AG04450 (cell line): ENCODE results near the gene TDO2. TPM values are rescaled to one million over a fixed set of nuclear protein-coding genes. Genes with fewer than 3 reads are reported as not detected.

Source experiments
- CTCF ChIA-PET: fragments of 300-600, 350-600 bp; formaldehyde crosslinking; extraction: SDS; loops from one replicate; lab custom pipeline; 2022; ENCODE audit warnings: antibody characterized with exemption, inconsistent platforms; lab: Charles Lee
- POLR2A ChIA-PET: fragments of 350-600 bp; formaldehyde crosslinking; extraction: SDS; loops from one replicate; lab custom pipeline; 2021; ENCODE audit warnings: antibody characterized with exemption, inconsistent platforms; lab: Yijun Ruan, JAX
- DNase-seq: peaks from one replicate; pipeline ENCODE4 v3.0.0-alpha.2; 2011; ENCODE audit warnings: low read depth, low spot score
- H3K27ac ChIP-seq: one replicate; pipeline ENCODE4 v1.5.1; 2012; ENCODE audit warnings: low read depth, low read length, control low read depth
- H3K27me3 ChIP-seq: one replicate; pipeline ENCODE4 v1.6.0; 2012; ENCODE audit warnings: low read length; ENCODE audit not compliant: control insufficient read depth, insufficient read depth
- H3K4me3 ChIP-seq: 2 replicates; pipeline ENCODE4 v1.5.1; 2011; ENCODE audit warnings: mild to moderate bottlenecking, low read depth, low read length, control low read depth
- H3K9me3 ChIP-seq: 2 replicates; pipeline ENCODE4 v1.5.1; 2012; ENCODE audit warnings: low read length; ENCODE audit not compliant: control insufficient read depth, insufficient read depth
- CTCF ChIP-seq: IDR thresholded peaks from 2 replicates; pipeline ENCODE4 v1.5.1; 2011; ENCODE audit warnings: low read depth, low read length, control low read depth, inconsistent platforms
- polyA plus RNA-seq: library from polyadenylated mRNA; depleted of rRNA; stranded (reverse); fragments of >200 nt; gene quantifications from 2 replicates; pipeline ENCODE4 v1.2.3, GENCODE V29; 2011

TDO2 gene
- polyA plus RNA-seq, 1 experiment = 0.84 TPM

DNA sequence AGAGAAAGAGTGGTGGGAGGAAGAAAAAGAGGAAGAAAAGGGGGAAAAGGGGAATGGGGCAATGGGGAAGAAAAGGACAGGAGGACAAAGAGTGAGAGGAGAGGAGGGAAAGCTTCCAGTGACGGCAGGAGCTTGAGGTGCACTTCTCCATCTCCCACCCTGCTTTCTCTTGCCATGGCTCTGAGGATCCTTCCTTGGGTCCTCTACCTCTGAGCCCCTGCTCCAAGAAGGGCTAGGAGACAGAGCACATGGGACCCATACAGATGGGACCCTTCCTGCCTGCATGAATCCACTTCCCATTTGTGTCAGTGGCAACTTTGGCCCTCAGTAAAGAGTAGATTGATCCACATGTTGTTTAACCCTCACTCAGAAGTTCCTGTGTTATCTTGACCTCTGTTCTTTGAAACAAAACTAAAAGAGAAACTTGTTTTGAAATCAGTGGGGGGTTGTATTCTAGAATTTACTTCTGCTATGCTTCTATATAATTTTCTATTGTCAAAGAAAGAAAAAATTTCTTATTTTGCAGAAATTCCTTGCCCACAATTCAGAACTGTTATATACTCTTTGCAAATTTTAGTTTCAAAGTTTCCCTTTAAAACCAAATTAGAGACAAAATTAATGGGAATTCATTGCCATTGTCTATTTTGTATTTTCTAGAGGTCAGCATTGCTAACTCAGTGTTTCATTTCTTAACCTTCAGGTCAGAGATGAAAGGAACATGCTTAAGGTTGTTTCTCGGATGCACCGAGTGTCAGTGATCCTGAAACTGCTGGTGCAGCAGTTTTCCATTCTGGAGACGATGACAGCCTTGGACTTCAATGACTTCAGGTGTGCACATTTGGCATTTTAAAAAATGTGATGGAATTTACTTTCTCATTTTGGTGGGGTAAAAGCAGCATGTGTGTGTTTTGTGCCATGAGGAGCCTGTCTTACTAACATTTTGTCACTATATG is 5.0 kb downstream of the TDO2 start:
- DNase-seq = no peak
- Histone ChIP-seq H3K27ac (no peak overlapping the region), H3K4me3 (no peak overlapping the region), H3K27me3 (no peaks in the 10 kb centered on the region), H3K9me3 (no peaks in the 10 kb centered on the region)
- ChIA-PET CTCF (interaction anchor here (0.8 to 1.6 kb wide), 2 partner anchors 45 kb away, joined by 3 to 8 read pairs; partner anchors contain the start of gene CTSO), POLR2A (no interaction called here)
- TF ChIP-seq CTCF = no peak

DNA sequence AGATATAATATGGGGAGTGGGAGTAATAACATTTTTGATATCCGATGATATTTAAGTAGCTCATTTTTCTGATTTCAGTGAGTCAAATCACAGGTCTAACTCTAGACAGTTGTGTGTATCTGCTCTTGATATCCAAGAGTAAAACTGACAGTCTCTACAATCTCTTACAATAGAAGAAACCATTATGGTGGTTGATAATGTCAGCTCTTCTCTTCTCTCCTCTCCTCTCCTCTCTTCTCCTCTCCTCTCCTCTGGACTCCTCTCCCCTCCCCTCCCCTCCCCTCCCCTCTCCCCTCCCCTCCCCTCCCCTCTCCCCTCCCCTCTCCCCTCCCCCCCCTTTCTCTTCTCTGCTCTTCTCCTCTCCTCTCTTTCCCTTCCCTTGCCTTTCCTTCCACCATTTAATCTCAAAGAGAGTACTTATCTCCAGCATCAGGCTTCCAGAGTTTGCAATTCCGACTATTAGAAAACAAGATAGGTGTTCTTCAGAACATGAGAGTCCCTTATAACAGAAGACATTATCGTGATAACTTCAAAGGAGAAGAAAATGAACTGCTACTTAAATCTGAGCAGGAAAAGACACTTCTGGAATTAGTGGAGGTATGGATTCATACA is 6.2 kb downstream of the TDO2 start:
- POLR2A ChIA-PET = no interaction called here
- Histone ChIP-seq H3K4me3 (no peak overlapping the region), H3K27ac (no peak overlapping the region), H3K27me3 (no peaks in the 10 kb centered on the region), H3K9me3 (no peaks in the 10 kb centered on the region)
- CTCF ChIA-PET = interaction anchor here (1.6 kb wide), 1 partner anchor 43 kb away, joined by 8 read pairs; the partner anchor contains the start of gene CTSO
- DNase-seq = no peak
- TF ChIP-seq CTCF = no peak

GRCh38 chr4:155911905-155912304 is 8.4 kb downstream of the TDO2 start:
- TF ChIP-seq CTCF = no peak
- no peak overlapping the region for H3K4me3 ChIP-seq
- no peak for DNase-seq
- POLR2A ChIA-PET = no interaction called here
- H3K27ac ChIP-seq = no peak overlapping the region
- H3K9me3 ChIP-seq = no peaks in the 10 kb centered on the region
- CTCF ChIA-PET = no interaction called here
- no peaks in the 10 kb centered on the region for H3K27me3 ChIP-seq

DNA sequence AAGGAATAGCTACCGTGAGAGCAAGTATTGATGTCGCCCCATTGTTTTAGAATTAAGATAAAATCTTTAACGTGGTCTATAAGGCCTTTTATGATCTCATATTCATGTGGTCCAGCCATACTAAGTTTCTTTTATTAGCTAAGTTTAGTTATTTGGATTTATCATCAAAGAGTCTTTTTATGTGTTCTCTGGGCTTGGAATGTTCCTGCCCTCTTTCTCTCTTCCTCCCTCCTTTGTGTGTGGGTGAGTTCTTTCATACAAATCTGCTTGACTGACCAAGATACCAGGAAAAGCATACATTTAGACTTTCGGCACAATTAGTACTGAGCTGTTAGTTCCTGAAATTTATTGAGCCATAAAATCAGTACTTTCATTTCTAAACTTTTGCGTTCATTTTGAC is 11.3 kb downstream of the TDO2 start:
- no peak for DNase-seq
- Histone ChIP-seq H3K4me3 (no peak overlapping the region), H3K27ac (no peak overlapping the region), H3K9me3 (no peaks in the 10 kb centered on the region), H3K27me3 (no peaks in the 10 kb centered on the region)
- TF ChIP-seq CTCF = no peak
- ChIA-PET CTCF (no interaction called here), POLR2A (no interaction called here)

GRCh38 chr4:155921597-155921996 is 18.1 kb downstream of the TDO2 start:
- DNase-seq = no peak
- ChIA-PET POLR2A (no interaction called here), CTCF (no interaction called here)
- Histone ChIP-seq H3K27me3 (no peaks in the 10 kb centered on the region), H3K27ac (no peak overlapping the region), H3K9me3 (no peaks in the 10 kb centered on the region), H3K4me3 (no peak overlapping the region)
- no peak for TF ChIP-seq CTCF
